K562 (cell line): ENCODE measurements around the gene CD96. TPM values are rescaled to one million over a fixed set of nuclear protein-coding genes. Genes with fewer than 3 reads are reported as not detected.

Experiments used
- ATAC-seq: fragments of 200-7000 bp; cut with Tn5 transposase; 3 replicates; pipeline ENCODE4 v1.9.1; 2020; ENCODE audit warnings: moderate library complexity
- BruUV-seq: library from RNA; stranded (reverse); fragments of 400-500 nt; replicated peaks from 2 replicates; lab custom pipeline; 2021; lab: Mats Ljungman, UMichigan
- CTCF ChIA-PET: fragments of 300-600 bp; formaldehyde crosslinking; extraction: SDS; loops from one replicate; lab custom pipeline; 2021; ENCODE audit warnings: low intra/inter-chr PET ratio; lab: Yijun Ruan, JAX
- POLR2A ChIA-PET: fragments of 300-600, 350-650 bp; sonication (Branson Sonifier 250); formaldehyde crosslinking; extraction: SDS; loops from one replicate; lab custom pipeline; 2021; ENCODE audit warnings: antibody characterized with exemption, inconsistent platforms; lab: Yijun Ruan, JAX
- DNase-seq, 4 experiments: peaks; one replicate each; pipeline versions ENCODE4 v3.0.0 to v3.0.0-alpha.2; 2011 to 2018; ENCODE audit warnings: low spot score in 3 of 4, mixed read lengths in 3 of 4; ENCODE audit errors: extremely low read depth in 1 of 4
- FAIRE-seq: peaks from 2 replicates; lab custom pipeline; 2011; peaks lifted over from hg19 to GRCh38; lab: Jason Lieb, UNC
- H2AFZ ChIP-seq: 2 replicates; pipeline ENCODE4 v1.6.0; 2011; ENCODE audit warnings: low read depth, low read length, control low read depth, inconsistent platforms
- H3K27ac ChIP-seq: fragments of 200-600 bp; 3 replicates; pipeline ENCODE4 v1.8.0; 2011; ENCODE audit warnings: low read depth, mild to moderate bottlenecking, control low read depth, inconsistent platforms, low read length, moderate library complexity, mixed read lengths; ENCODE audit errors: extremely low read depth
- H3K27me3 ChIP-seq, 2 experiments: fragments of 300-600 bp in 1 of 2; 2 replicates in 1 of 2; 3 replicates in 1 of 2; pipeline versions ENCODE4 v1.6.0 to v1.8.0; 2011; ENCODE audit warnings: inconsistent platforms in 2 of 2, low read length in 2 of 2, mild to moderate bottlenecking in 1 of 2, mixed read lengths in 1 of 2, moderate library complexity in 1 of 2; ENCODE audit not compliant: control insufficient read depth in 2 of 2, insufficient read depth in 2 of 2
- H3K36me3 ChIP-seq: fragments of 300-600 bp; 3 replicates; pipeline ENCODE4 v1.8.0; 2011; ENCODE audit warnings: mild to moderate bottlenecking, low read length, inconsistent platforms; ENCODE audit not compliant: control insufficient read depth, insufficient read depth
- H3K4me1 ChIP-seq, 2 experiments: fragments of 200-600 bp in 1 of 2; replicated peaks in 1 of 2; 2 replicates in 1 of 2; 3 replicates in 1 of 2; pipeline versions ENCODE4 v1.5.1 to v1.8.0; 2011; ENCODE audit warnings: inconsistent platforms in 2 of 2, low read length in 2 of 2, mild to moderate bottlenecking in 1 of 2, mixed read lengths in 1 of 2, moderate library complexity in 1 of 2; ENCODE audit not compliant: control insufficient read depth in 2 of 2, insufficient read depth in 2 of 2
- H3K4me2 ChIP-seq: 2 replicates; pipeline ENCODE4 v1.6.1; 2011; ENCODE audit warnings: low read length, control low read depth, inconsistent platforms, mixed read lengths; ENCODE audit not compliant: insufficient read depth
- H3K4me3 ChIP-seq: fragments of 200-600 bp; sonication (generic), shearing (Covaris generic); 2 replicates; pipeline ENCODE4 v1.5.1; 2016; ENCODE audit warnings: control low read depth, inconsistent platforms
- H3K79me2 ChIP-seq: fragments of 200-600 bp; 3 replicates; pipeline ENCODE4 v1.8.0; 2011; ENCODE audit warnings: low read length, inconsistent platforms; ENCODE audit not compliant: control insufficient read depth, insufficient read depth
- H3K9ac ChIP-seq, 2 experiments: 2 replicates each; pipeline versions ENCODE4 v1.6.0 to v1.6.1; 2011; ENCODE audit warnings: low read depth in 2 of 2, low read length in 2 of 2, control low read depth in 1 of 2, inconsistent platforms in 1 of 2, mild to moderate bottlenecking in 1 of 2, mixed read lengths in 1 of 2; ENCODE audit not compliant: insufficient read depth in 1 of 2
- H3K9me1 ChIP-seq: one replicate; pipeline ENCODE4 v1.6.0; 2011; ENCODE audit warnings: inconsistent platforms, mild to moderate bottlenecking, low read length, moderate library complexity; ENCODE audit not compliant: control insufficient read depth, insufficient read depth
- H3K9me3 ChIP-seq: replicated peaks from 2 replicates; pipeline ENCODE4 v1.5.1; 2011; ENCODE audit warnings: low read depth, low read length, inconsistent platforms; ENCODE audit not compliant: control insufficient read depth, insufficient read depth
- H4K20me1 ChIP-seq: replicated peaks from 2 replicates; pipeline ENCODE4 v1.6.1; 2011; ENCODE audit warnings: low read length, inconsistent platforms, mixed read lengths; ENCODE audit not compliant: control insufficient read depth, insufficient read depth
- CREBBP ChIP-seq: IDR thresholded peaks from one replicate; pipeline ENCODE4 v1.6.1; 2012; ENCODE audit warnings: low read depth, mild to moderate bottlenecking, control low read depth, inconsistent platforms, low read length
- ETS2 ChIP-seq: IDR thresholded peaks from 2 replicates; pipeline ENCODE4 v1.6.1; 2016; ENCODE audit warnings: borderline replicate concordance, missing genetic modification characterization, mild to moderate bottlenecking, moderate library complexity, missing compliant biosample characterization; ENCODE audit not compliant: poor library complexity, severe bottlenecking
- FIP1L1 ChIP-seq: fragments of 200-400 bp; formaldehyde crosslinking; IDR thresholded peaks from 2 replicates; pipeline ENCODE4 v1.6.1; 2018; ENCODE audit warnings: mild to moderate bottlenecking, low read depth, low read length; ENCODE audit not compliant: poor library complexity, severe bottlenecking
- FOXJ2 ChIP-seq: fragments of 200-800 bp; sonication (Bioruptor generic); IDR thresholded peaks from 2 replicates; pipeline ENCODE4 v1.6.1; 2016; ENCODE audit warnings: missing genetic modification characterization, missing compliant biosample characterization
- KDM2B ChIP-seq: fragments of 250-450 bp; sonication (Bioruptor Pico); IDR thresholded peaks from 2 replicates; pipeline ENCODE4 v1.8.0; 2021; ENCODE audit warnings: mild to moderate bottlenecking, moderate library complexity
- L3MBTL2 ChIP-seq: fragments of 450-650 bp; IDR thresholded peaks from 2 replicates; pipeline ENCODE4 v1.6.1; 2016; ENCODE audit warnings: mild to moderate bottlenecking, moderate library complexity
- NFIC ChIP-seq: fragments of 450-650 bp; IDR thresholded peaks from 2 replicates; pipeline ENCODE4 v1.6.1; 2017; ENCODE audit warnings: mild to moderate bottlenecking, inconsistent platforms
- PYGO2 ChIP-seq: fragments of 450-650 bp; IDR thresholded peaks from 2 replicates; pipeline ENCODE4 v1.6.1; 2016; ENCODE audit warnings: mild to moderate bottlenecking, missing genetic modification characterization, moderate library complexity, missing compliant biosample characterization
- SMAD2 ChIP-seq: fragments of 150-350 bp; IDR thresholded peaks from 2 replicates; pipeline ENCODE4 v1.6.1; 2014; ENCODE audit warnings: low read depth, mild to moderate bottlenecking, low read length
- ZNF217 ChIP-seq: sonication (generic); formaldehyde crosslinking; IDR thresholded peaks from 2 replicates; pipeline ENCODE4 v1.8.0; 2022; ENCODE audit warnings: mild to moderate bottlenecking, missing genetic modification reagents
- ZNF224 ChIP-seq: sonication (generic); formaldehyde crosslinking; IDR thresholded peaks from 2 replicates; pipeline ENCODE4 v1.8.0; 2022; ENCODE audit warnings: mild to moderate bottlenecking, missing genetic modification reagents
- ZNF239 ChIP-seq: fragments of 250-450 bp; sonication (Bioruptor Pico); IDR thresholded peaks from 2 replicates; pipeline ENCODE4 v1.4.0; 2020; ENCODE audit warnings: mild to moderate bottlenecking
- ZNF766 ChIP-seq: fragments of 200-800 bp; sonication (Bioruptor generic); conservative IDR thresholded peaks from 2 replicates; pipeline ENCODE4 v1.6.1; 2016; ENCODE audit warnings: missing genetic modification characterization, missing compliant biosample characterization
- WGBS: fragments of 100-300 bp; shearing (Covaris generic); methylation state at CpG from one replicate; pipeline ENCODE4 v1.1.6; 2016; ENCODE audit warnings: low coverage, mixed read lengths; ENCODE audit not compliant: insufficient coverage; ENCODE audit errors: missing lambda C conversion rate; 5-methylcytosine and 5-hydroxymethylcytosine counted together
- in situ Hi-C: fragments of 300-500 bp; cut with MboI; formaldehyde crosslinking; loops from 4 replicates; pipeline ENCODE4 v1.15.0; 2018; ENCODE audit warnings: inconsistent platforms, mixed read lengths
- intact Hi-C: fragments of 100-400 bp; cut with micrococcal nuclease; formaldehyde crosslinking; loops from 2 replicates; pipeline ENCODE4 v1.14.2; 2022
- polyA plus RNA-seq, 8 experiments: library from polyadenylated mRNA; depleted of rRNA in 4 of 8; stranded (reverse) in 5 of 8; unstranded in 3 of 8; fragments of >200 nt; fragmentation: Nextera tagmentation in 2 of 8; fragmentation: Illumina TruSeq in 1 of 8; extraction: Ambion mirVana in 2 of 8; extraction: Trizol in 1 of 8; gene quantifications; 2 replicates each; pipeline versions ENCODE4 v1.2.1 to v1.2.3, GENCODE V29; 2011 to 2014; ENCODE audit warnings: inconsistent platforms in 1 of 8, missing spikeins in 1 of 8
- total RNA-seq, 7 experiments: library from RNA; depleted of rRNA in 6 of 7; stranded (reverse); fragments of >200 nt in 6 of 7; fragmentation: Illumina TruSeq in 2 of 7; extraction: Trizol in 2 of 7; gene quantifications; 2 replicates each; pipeline versions ENCODE4 v1.2.1 to v1.2.3, GENCODE V29; 2011 to 2021; ENCODE audit warnings: low replicate concordance in 1 of 7
- TF ChIP-seq, protein P1 (sequence below): fragments of 450-650 bp; IDR thresholded peaks from 2 replicates; pipeline ENCODE4 v1.6.1; 2016; ENCODE audit warnings: antibody characterized with exemption
- TF ChIP-seq, protein P2 (sequence below): fragments of 450-650 bp; IDR thresholded peaks from 2 replicates; pipeline ENCODE4 v1.6.1; 2016; ENCODE audit warnings: missing biosample characterization, missing genetic modification characterization
- TF ChIP-seq, protein P3 (sequence below): fragments of 250-450 bp; sonication (Bioruptor Pico); IDR thresholded peaks from 2 replicates; pipeline ENCODE4 v1.5.1; 2021; ENCODE audit warnings: mild to moderate bottlenecking
- TF ChIP-seq, protein P4 (sequence below): sonication (generic); formaldehyde crosslinking; IDR thresholded peaks from 2 replicates; pipeline ENCODE4 v1.8.0; 2023; ENCODE audit warnings: mild to moderate bottlenecking, missing genetic modification reagents

Gene CD96
- total and polyA plus RNA-seq, 9 of the 15 experiments (the other 6 are each of a cell fraction or from before 2014, with no cell fraction given) = 0.32 to 5.7 (median 1.2) TPM

DNA sequence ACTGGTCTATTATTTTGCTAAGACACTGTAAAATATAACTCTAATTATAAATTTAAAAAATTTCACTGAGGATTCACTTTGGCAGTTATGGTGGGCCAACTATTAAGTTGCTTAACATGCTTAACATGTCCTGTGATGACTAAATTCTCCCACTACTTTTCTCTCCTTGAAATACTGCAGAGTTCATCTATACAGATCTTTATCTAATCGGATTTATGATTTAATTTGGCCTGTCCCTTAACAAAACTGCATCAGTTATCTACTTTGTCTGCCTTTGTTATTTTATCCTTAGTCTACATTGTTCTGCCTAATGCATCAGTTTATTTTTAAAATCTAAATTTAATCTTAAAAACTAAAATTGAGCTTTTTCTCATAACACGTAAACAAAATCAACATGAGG, 26.4 kb downstream of the CD96 start:
- Histone ChIP-seq H3K9ac (no peak overlapping the region), H3K9me3 (no peaks in the 10 kb centered on the region), H3K27ac (no peak overlapping the region), H3K4me3 (no peak overlapping the region), H4K20me1 (no peaks in the 10 kb centered on the region), H3K9me1 (no peaks in the 10 kb centered on the region), H3K27me3 (no peaks in the 10 kb centered on the region), H3K4me1 (no peaks in the 10 kb centered on the region), H3K36me3 (no peaks in the 10 kb centered on the region), H2AFZ (no peak overlapping the region), H3K4me2 (no peak overlapping the region), H3K79me2 (no peaks in the 10 kb centered on the region)
- no TSS peak for BruUV-seq
- 5% methylated on average over 2 of the region's 2 CpGs for WGBS
- in situ Hi-C loops = no loop called here
- DNase-seq (no peak), ATAC-seq (no peak), FAIRE-seq (no peak)
- POLR2A ChIA-PET = no interaction called here
- intact Hi-C loops = no loop called here
- CTCF ChIA-PET = no interaction called here
- TF ChIP-seq ZNF224 (CRISPR knock-in tag) = no peak
- no peak for TF ChIP-seq ETS2 (tag)
- no peak for TF ChIP-seq L3MBTL2
- TF ChIP-seq, protein P1, sequence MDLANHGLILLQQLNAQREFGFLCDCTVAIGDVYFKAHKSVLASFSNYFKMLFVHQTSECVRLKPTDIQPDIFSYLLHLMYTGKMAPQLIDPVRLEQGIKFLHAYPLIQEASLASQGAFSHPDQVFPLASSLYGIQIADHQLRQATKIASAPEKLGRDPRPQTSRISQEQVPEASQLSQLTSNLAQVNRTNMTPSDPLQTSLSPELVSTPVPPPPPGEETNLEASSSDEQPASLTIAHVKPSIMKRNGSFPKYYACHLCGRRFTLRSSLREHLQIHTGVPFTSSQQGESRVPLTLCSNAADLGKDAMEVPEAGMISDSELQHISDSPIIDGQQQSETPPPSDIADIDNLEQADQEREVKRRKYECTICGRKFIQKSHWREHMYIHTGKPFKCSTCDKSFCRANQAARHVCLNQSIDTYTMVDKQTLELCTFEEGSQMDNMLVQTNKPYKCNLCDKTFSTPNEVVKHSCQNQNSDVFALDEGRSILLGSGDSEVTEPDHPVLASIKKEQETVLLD = no peak
- TF ChIP-seq ZNF239 (CRISPR knock-in tag) = no peak
- no peak for TF ChIP-seq CREBBP
- TF ChIP-seq, protein P2, sequence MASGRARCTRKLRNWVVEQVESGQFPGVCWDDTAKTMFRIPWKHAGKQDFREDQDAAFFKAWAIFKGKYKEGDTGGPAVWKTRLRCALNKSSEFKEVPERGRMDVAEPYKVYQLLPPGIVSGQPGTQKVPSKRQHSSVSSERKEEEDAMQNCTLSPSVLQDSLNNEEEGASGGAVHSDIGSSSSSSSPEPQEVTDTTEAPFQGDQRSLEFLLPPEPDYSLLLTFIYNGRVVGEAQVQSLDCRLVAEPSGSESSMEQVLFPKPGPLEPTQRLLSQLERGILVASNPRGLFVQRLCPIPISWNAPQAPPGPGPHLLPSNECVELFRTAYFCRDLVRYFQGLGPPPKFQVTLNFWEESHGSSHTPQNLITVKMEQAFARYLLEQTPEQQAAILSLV = no peak
- no peak for TF ChIP-seq SMAD2
- no peak for TF ChIP-seq FOXJ2 (tag)
- TF ChIP-seq, protein P3, sequence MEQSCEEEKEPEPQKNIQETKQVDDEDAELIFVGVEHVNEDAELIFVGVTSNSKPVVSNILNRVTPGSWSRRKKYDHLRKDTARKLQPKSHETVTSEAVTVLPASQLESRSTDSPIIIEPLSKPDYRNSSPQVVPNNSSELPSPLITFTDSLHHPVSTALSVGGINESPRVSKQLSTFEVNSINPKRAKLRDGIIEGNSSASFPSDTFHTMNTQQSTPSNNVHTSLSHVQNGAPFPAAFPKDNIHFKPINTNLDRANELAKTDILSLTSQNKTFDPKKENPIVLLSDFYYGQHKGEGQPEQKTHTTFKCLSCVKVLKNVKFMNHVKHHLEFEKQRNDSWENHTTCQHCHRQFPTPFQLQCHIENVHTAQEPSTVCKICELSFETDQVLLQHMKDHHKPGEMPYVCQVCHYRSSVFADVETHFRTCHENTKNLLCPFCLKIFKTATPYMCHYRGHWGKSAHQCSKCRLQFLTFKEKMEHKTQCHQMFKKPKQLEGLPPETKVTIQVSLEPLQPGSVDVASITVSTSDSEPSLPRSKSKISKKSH (CRISPR knock-in tag) = no peak
- TF ChIP-seq KDM2B (CRISPR knock-in tag) = no peak
- TF ChIP-seq ZNF217 (CRISPR knock-in tag) = no peak
- no peak for TF ChIP-seq NFIC
- no peak for TF ChIP-seq FIP1L1
- TF ChIP-seq ZNF766 (CRISPR knock-in tag) = no peak
- no peak for TF ChIP-seq PYGO2 (tag)
- TF ChIP-seq, protein P4, sequence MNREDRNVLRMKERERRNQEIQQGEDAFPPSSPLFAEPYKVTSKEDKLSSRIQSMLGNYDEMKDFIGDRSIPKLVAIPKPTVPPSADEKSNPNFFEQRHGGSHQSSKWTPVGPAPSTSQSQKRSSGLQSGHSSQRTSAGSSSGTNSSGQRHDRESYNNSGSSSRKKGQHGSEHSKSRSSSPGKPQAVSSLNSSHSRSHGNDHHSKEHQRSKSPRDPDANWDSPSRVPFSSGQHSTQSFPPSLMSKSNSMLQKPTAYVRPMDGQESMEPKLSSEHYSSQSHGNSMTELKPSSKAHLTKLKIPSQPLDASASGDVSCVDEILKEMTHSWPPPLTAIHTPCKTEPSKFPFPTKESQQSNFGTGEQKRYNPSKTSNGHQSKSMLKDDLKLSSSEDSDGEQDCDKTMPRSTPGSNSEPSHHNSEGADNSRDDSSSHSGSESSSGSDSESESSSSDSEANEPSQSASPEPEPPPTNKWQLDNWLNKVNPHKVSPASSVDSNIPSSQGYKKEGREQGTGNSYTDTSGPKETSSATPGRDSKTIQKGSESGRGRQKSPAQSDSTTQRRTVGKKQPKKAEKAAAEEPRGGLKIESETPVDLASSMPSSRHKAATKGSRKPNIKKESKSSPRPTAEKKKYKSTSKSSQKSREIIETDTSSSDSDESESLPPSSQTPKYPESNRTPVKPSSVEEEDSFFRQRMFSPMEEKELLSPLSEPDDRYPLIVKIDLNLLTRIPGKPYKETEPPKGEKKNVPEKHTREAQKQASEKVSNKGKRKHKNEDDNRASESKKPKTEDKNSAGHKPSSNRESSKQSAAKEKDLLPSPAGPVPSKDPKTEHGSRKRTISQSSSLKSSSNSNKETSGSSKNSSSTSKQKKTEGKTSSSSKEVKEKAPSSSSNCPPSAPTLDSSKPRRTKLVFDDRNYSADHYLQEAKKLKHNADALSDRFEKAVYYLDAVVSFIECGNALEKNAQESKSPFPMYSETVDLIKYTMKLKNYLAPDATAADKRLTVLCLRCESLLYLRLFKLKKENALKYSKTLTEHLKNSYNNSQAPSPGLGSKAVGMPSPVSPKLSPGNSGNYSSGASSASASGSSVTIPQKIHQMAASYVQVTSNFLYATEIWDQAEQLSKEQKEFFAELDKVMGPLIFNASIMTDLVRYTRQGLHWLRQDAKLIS (CRISPR knock-in tag) = no peak
